ENCODE results near the gene CA11. TPM values are rescaled to one million over a fixed set of nuclear protein-coding genes. Genes with fewer than 3 reads are reported as not detected.

The CA11 gene
- total and polyA plus RNA-seq, 2 of the 8 experiments (the other 6 are each of a cell fraction or from before 2014, with no cell fraction given): 51.7 to 71.4 TPM

- no peaks in the 10 kb centered on the region for H3K79me1 ChIP-seq (ENCODE audit: low read depth, low read length)
- no peak within 1 kb of the TSS for H3K14ac ChIP-seq (ENCODE audit: insufficient read length)
- peaks cover 2 to 23% (median 19%) of the 10 kb centered on the region in 4 experiments for H3K4me1 ChIP-seq (replicated peaks in 1 of 4; ENCODE audit: control insufficient read depth in 3 of 4, insufficient read depth in 4 of 4, low read length in 3 of 4)
- peaks cover 0 to 4% of the 10 kb centered on the region in 2 experiments for H4K20me1 ChIP-seq (replicated peaks in 1 of 2; ENCODE audit: control insufficient read depth in 1 of 2, insufficient read depth in 2 of 2, low read length in 2 of 2)
- H2BK5ac ChIP-seq (ENCODE audit: low read depth, low read length): peak within 1 kb of the TSS; percentile 91; the same call in 1 of the 2 replicates
- peak within 1 kb of the TSS; percentile 91 for H3K4ac ChIP-seq (replicated peaks; ENCODE audit: insufficient read length, low read depth, low read length)
- H2BK120ac ChIP-seq (replicated peaks; ENCODE audit: low read depth, low read length): no peak within 1 kb of the TSS
- no peaks in the 10 kb centered on the region; a peak in 1 of 4 replicates for H3K79me2 ChIP-seq (ENCODE audit: control insufficient read depth in 1 of 2, insufficient read depth in 2 of 2, low read length in 2 of 2)
- no peak within 1 kb of the TSS for H2AK5ac ChIP-seq (ENCODE audit: low read depth, low read length)
- TF ChIP-seq SAP30 (IDR thresholded peaks at IDR 0.05; ENCODE audit: insufficient read depth, insufficient replicate concordance, low read length) (no peak), YY1 (IDR thresholded peaks at IDR 0.05; ENCODE audit: low read depth, low read length) (no peak), NANOG (IDR thresholded peaks at IDR 0.05; ENCODE audit: insufficient read depth, low read depth, low read length, poor library complexity, severe bottlenecking) (no peak), PHF8 (conservative IDR thresholded peaks at IDR 0.05; ENCODE audit: low read depth, low read length) (no peak), EGR1 (IDR thresholded peaks at IDR 0.05; ENCODE audit: borderline replicate concordance, low read depth, low read length) (no peak), TBP (IDR thresholded peaks at IDR 0.05; ENCODE audit: low read depth, low read length) (no peak), CBX5 (IDR thresholded peaks at IDR 0.05; ENCODE audit: low read depth, low read length) (no peak), TAF7 (optimal IDR thresholded peaks at IDR 0.05; ENCODE audit: borderline replicate concordance, low read depth, low read length) (no peak), ATF3 (IDR thresholded peaks at IDR 0.05; ENCODE audit: insufficient read depth, low read depth, low read length) (no peak), TEAD4 (IDR thresholded peaks at IDR 0.05; ENCODE audit: low read depth, low read length) (no peak), BCL11A (IDR thresholded peaks at IDR 0.05; ENCODE audit: low read depth in 2 of 2, low read length in 2 of 2) (no peak)
- peak within 1 kb of the TSS; percentile 18 to 38; a peak in 2 of 4 replicates for H3K4me2 ChIP-seq (ENCODE audit: insufficient read depth in 1 of 2, low read depth in 2 of 2, low read length in 2 of 2)
- H4K5ac ChIP-seq (ENCODE audit: insufficient read length, low read depth, low read length): no peak within 1 kb of the TSS
- no peak within 1 kb of the TSS for H3K27ac ChIP-seq (ENCODE audit: low read depth, low read length)
- H4K91ac ChIP-seq (replicated peaks; ENCODE audit: insufficient read length, low read length): peak within 1 kb of the TSS; percentile 91
- no peak for DNase-seq (ENCODE audit: low read depth in 1 of 2, low spot score in 2 of 2)
- no peaks in the 10 kb centered on the region for H3K36me3 ChIP-seq (ENCODE audit: control insufficient read depth in 2 of 4, insufficient read depth in 4 of 4, low read length in 3 of 4)
- H3K18ac ChIP-seq (ENCODE audit: extremely low read depth, low read length): peak within 1 kb of the TSS; percentile 71
- peaks cover 24% of the 10 kb centered on the region; the same call in 1 of the 2 replicates for H3K23me2 ChIP-seq (ENCODE audit: low read depth, low read length)
- H3K27me3 ChIP-seq (replicated peaks in 1 of 4; ENCODE audit: control insufficient read depth in 3 of 4, extremely low read depth in 1 of 4, insufficient read depth in 3 of 4, low read length in 3 of 4): peaks cover 0 to 5% (median 3%) of the 10 kb centered on the region in 4 experiments; a peak in 2 of 7 replicates
- WGBS, 2 experiments (ENCODE audit: extremely low coverage in 1 of 2, insufficient coverage in 1 of 2, insufficient read length in 1 of 2, insufficient replicate concordance in 2 of 2, low coverage in 1 of 2, low lambda C conversion rate in 2 of 2, missing lambda C conversion rate in 1 of 2): 70% methylated on average over 21 of the region's 25 CpGs; no CpG with 5 or more reads in 1 of the 2 experiments
- peaks cover 0 to 3% of the 10 kb centered on the region in 2 experiments; a peak in 1 of 4 replicates for H3K9me3 ChIP-seq (ENCODE audit: insufficient read depth in 2 of 2, low read depth in 1 of 2, low read length in 1 of 2)
- H3K4me3 ChIP-seq (ENCODE audit: extremely low read depth in 1 of 4, insufficient read depth in 2 of 4, low read depth in 3 of 4, low read length in 4 of 4): peak within 1 kb of the TSS in 1 of 4 experiments; percentile 15; a peak in 1 of 8 replicates
- no peak for FAIRE-seq
- H3K9ac ChIP-seq (replicated peaks in 1 of 4; ENCODE audit: extremely low read depth in 1 of 4, low read depth in 3 of 4, low read length in 3 of 4): no peak within 1 kb of the TSS
- H2BK15ac ChIP-seq (ENCODE audit: low read length): peak within 1 kb of the TSS; percentile 81; the same call in 1 of the 2 replicates
- H2AFZ ChIP-seq (ENCODE audit: low read length): peak within 1 kb of the TSS; percentile 73; the same call in 1 of the 2 replicates
- no peak within 1 kb of the TSS for H3K56ac ChIP-seq (replicated peaks; ENCODE audit: insufficient read length, low read depth, low read length)
- H3K23ac ChIP-seq (ENCODE audit: insufficient read length): no peak within 1 kb of the TSS
- ChIA-PET CTCF (ENCODE audit: partially characterized antibody) (interaction anchor here (1.5 to 5.8 kb wide), 8 partner anchors 21 to 139 kb away, joined by 5 to 59 read pairs (median 22); partner anchors contain the start of genes CA11 and FUT2), POLR2A (ENCODE audit: partially characterized antibody) (interaction anchor here (0.8 to 2.0 kb wide), 7 partner anchors 9 to 241 kb away, joined by 3 to 16 read pairs (median 3); partner anchors contain the start of genes CA11 and FUT2)
- peak within 1 kb of the TSS; percentile 95; the same call in 1 of the 2 replicates for H2BK12ac ChIP-seq (ENCODE audit: low read depth, low read length)
- peak within 1 kb of the TSS; percentile 93; the same call in 1 of the 2 replicates for H2BK20ac ChIP-seq (ENCODE audit: low read length)
- peak within 1 kb of the TSS; percentile 90 for H4K8ac ChIP-seq (ENCODE audit: extremely low read depth, insufficient read depth, low read length)
Observed at GRCh38 chr19:48672994-48673393, 27.0 kb upstream of the CA11 start, which contains the start of gene NTN5. NTN5 (minus strand) TSS chr19:48673017; CDS start chr19:48670986, 2,031 bp downstream.

Measured in H1 (cell line).